Brain microvascular endothelial cell (primary cell): Measurements from ENCODE around the gene ARCN1.

Source experiments
- DNase-seq: peaks from one replicate; pipeline ENCODE4 v3.0.0-alpha.2; 2020
- H3K27ac ChIP-seq: fragments of 250-450 bp; sonication (Bioruptor Pico); 2 replicates; pipeline ENCODE4 v1.5.1; 2020; ENCODE audit warnings: mild to moderate bottlenecking, moderate library complexity
- H3K27me3 ChIP-seq: fragments of 250-450 bp; sonication (Bioruptor Pico); replicated peaks from 2 replicates; pipeline ENCODE4 v1.5.1; 2020; ENCODE audit warnings: mild to moderate bottlenecking
- H3K36me3 ChIP-seq: fragments of 250-450 bp; sonication (Bioruptor Pico); replicated peaks from 2 replicates; pipeline ENCODE4 v1.5.1; 2020; ENCODE audit warnings: mild to moderate bottlenecking
- H3K4me3 ChIP-seq: 2 replicates; pipeline ENCODE4 v1.5.1; 2011; ENCODE audit warnings: low read depth, mild to moderate bottlenecking, control low read depth, low read length, moderate library complexity
- CTCF ChIP-seq: IDR thresholded peaks from 2 replicates; pipeline ENCODE4 v1.5.1; 2011; ENCODE audit warnings: low read depth, mild to moderate bottlenecking, moderate library complexity, low read length, control low read depth, inconsistent platforms; ENCODE audit errors: missing control alignments
- in situ Hi-C: cut with HindIII; loops from 2 replicates; pipeline ENCODE4 v1.10.0; 2017; ENCODE audit warnings: low sequenced_read_pairs, low pct_ligation_motif_present

ARCN1 gene

GRCh38 chr11:118633979-118634378 is 61.8 kb downstream of the ARCN1 start:
- H3K27me3 ChIP-seq: no peaks in the 10 kb centered on the region
- TF ChIP-seq CTCF: no peak
- in situ Hi-C loops: no loop called here
- no peak overlapping the region for H3K27ac ChIP-seq
- no peak for DNase-seq
- no peak overlapping the region for H3K4me3 ChIP-seq
- H3K36me3 ChIP-seq: peaks cover 96% of the 10 kb centered on the region

- in situ Hi-C loops: no loop called here
- no peak for TF ChIP-seq CTCF
- no peaks in the 10 kb centered on the region for H3K27me3 ChIP-seq
- DNase-seq: no peak
- H3K4me3 ChIP-seq: no peak overlapping the region
- no peak overlapping the region for H3K27ac ChIP-seq
- peaks cover 93% of the 10 kb centered on the region for H3K36me3 ChIP-seq
These were observed 62.4 kb downstream of the ARCN1 start for GRCh38 chr11:118634431-118635236.

- DNase-seq: no peak
- no peak for TF ChIP-seq CTCF
- in situ Hi-C loops: no loop called here
- no peak overlapping the region for H3K27ac ChIP-seq
- H3K27me3 ChIP-seq: no peaks in the 10 kb centered on the region
- H3K4me3 ChIP-seq: no peak overlapping the region
- peaks cover 93% of the 10 kb centered on the region for H3K36me3 ChIP-seq
These were observed 63.0 kb downstream of the ARCN1 start for GRCh38 chr11:118635237-118635591.

DNA sequence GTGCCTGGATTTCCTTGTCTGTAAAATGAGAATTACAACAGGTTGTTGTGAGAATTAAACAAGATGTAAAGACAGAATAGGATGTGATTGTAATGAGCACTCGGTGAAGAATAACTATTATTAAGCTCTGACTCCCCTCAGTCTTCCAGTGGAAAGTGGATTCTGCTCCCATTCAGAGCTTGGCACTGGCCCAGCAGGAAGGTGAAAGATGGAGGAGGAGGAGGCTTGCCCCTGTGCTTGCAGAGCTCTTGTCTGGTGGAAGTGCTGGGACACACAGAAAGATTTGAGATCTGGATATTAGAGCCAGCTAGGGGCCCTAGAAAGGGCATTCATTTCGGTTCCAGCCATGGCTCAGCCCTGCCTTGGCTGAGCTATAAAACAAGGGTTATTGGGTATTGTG is 63.4 kb downstream of the ARCN1 start:
- DNase-seq: no peak
- Histone ChIP-seq H3K27me3 (no peaks in the 10 kb centered on the region), H3K27ac (no peak overlapping the region), H3K36me3 (peaks cover 93% of the 10 kb centered on the region), H3K4me3 (no peak overlapping the region)
- in situ Hi-C loops: no loop called here
- TF ChIP-seq CTCF: no peak

GRCh38 chr11:118636569-118637290 is 64.5 kb downstream of the ARCN1 start:
- TF ChIP-seq CTCF: no peak
- H3K27me3 ChIP-seq: no peaks in the 10 kb centered on the region
- in situ Hi-C loops: no loop called here
- no peak overlapping the region for H3K4me3 ChIP-seq
- peaks cover 91% of the 10 kb centered on the region for H3K36me3 ChIP-seq
- H3K27ac ChIP-seq: no peak overlapping the region
- no peak for DNase-seq
